GM19043 (cell line): Measurements from ENCODE around the gene CLBA1.

Source experiments
- ATAC-seq: cut with Tn5 transposase; IDR thresholded peaks from one replicate; pipeline ENCODE4 v1.9.1; 2021; ENCODE audit warnings: low read depth; ENCODE audit not compliant: unreplicated experiment

Gene CLBA1

GRCh38 chr14:104968153-104968527, 17.4 kb upstream of the CLBA1 start:
- ATAC-seq, result no peak

GRCh38 chr14:104968541-104969401, 16.8 kb upstream of the CLBA1 start:
- ATAC-seq, result no peak

- no peak for ATAC-seq
Observed at GRCh38 chr14:104969741-104970230, 15.8 kb upstream of the CLBA1 start.

- no peak for ATAC-seq
Observed at GRCh38 chr14:104970231-104971068, 15.1 kb upstream of the CLBA1 start.

GRCh38 chr14:104971447-104972240, 13.9 kb upstream of the CLBA1 start:
- no peak for ATAC-seq

GRCh38 chr14:104972301-104973134, 13.1 kb upstream of the CLBA1 start:
- ATAC-seq, result no peak

- ATAC-seq, result no peak
Observed at GRCh38 chr14:104973135-104973384, 12.5 kb upstream of the CLBA1 start.

GRCh38 chr14:104973385-104974145, 12.0 kb upstream of the CLBA1 start:
- no peak for ATAC-seq

- no peak for ATAC-seq
Observed at GRCh38 chr14:104974146-104974541, 11.4 kb upstream of the CLBA1 start.

- no peak for ATAC-seq
Observed at GRCh38 chr14:104974665-104975390, 10.8 kb upstream of the CLBA1 start.

- no peak for ATAC-seq
Observed at GRCh38 chr14:104975481-104976197, 9.9 kb upstream of the CLBA1 start.

- peak; percentile 53 for ATAC-seq
Observed at GRCh38 chr14:104976198-104977007, 9.2 kb upstream of the CLBA1 start.

GRCh38 chr14:104977008-104977680, 8.4 kb upstream of the CLBA1 start:
- ATAC-seq, result no peak

- no peak for ATAC-seq
Observed at GRCh38 chr14:104977681-104978653, 7.6 kb upstream of the CLBA1 start, which contains the start of gene AHNAK2. Gene AHNAK2, minus strand, starts transcription at chr14:104978374. Its CDS starts 137 bp downstream, at chr14:104978237.
